HL-60/S4 treated with phorbol 12-myristate 13-acetate at 8.2 ng/mL for 4 days and 3 days (cell line): ENCODE data around the gene FDPS.
"Not testable (repeated sequence)": the region's sequence is repeated elsewhere in the genome, so short reads cannot be mapped to it uniquely, and the experiment has no call there.

Experiments
- in situ Hi-C: fragments of 300-500 bp; cut with MboI; formaldehyde crosslinking; loops from 2 replicates; pipeline ENCODE4 v1.15.0; 2022; ENCODE audit warnings: low sequenced_read_pairs

Gene FDPS

DNA sequence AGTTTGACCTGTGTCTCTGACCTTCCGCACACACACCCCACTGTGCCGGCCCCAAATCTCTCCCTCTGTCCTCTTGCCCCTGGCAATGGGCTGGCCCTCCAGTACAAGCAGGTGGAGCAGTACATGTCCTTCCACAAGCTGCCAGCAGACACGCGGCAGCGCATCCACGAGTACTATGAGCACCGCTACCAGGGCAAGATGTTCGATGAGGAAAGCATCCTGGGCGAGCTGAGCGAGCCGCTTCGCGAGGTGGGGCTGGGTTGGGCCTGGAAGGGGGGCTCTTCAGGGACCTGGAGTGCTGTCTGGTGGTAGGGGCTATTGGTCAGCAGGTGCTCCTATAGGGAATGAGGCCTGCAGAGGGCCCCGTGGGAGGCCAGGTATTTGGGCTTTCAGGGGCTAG lies 23.6 kb upstream of the FDPS start:
- in situ Hi-C loops: no loop called here

DNA sequence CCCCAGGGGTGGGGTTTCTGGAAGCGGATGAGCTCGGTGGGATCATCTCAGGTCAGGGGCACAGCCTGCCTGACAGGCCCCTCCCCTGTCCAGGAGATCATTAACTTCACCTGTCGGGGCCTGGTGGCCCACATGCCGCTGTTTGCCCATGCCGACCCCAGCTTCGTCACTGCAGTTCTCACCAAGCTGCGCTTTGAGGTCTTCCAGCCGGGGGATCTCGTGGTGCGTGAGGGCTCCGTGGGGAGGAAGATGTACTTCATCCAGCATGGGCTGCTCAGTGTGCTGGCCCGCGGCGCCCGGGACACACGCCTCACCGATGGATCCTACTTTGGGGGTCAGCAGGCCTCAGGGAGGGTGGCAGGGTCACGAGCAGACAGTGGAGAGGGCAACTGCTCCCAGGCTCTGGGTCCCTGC lies 23.0 kb upstream of the FDPS start:
- in situ Hi-C loops: no loop called here

DNA sequence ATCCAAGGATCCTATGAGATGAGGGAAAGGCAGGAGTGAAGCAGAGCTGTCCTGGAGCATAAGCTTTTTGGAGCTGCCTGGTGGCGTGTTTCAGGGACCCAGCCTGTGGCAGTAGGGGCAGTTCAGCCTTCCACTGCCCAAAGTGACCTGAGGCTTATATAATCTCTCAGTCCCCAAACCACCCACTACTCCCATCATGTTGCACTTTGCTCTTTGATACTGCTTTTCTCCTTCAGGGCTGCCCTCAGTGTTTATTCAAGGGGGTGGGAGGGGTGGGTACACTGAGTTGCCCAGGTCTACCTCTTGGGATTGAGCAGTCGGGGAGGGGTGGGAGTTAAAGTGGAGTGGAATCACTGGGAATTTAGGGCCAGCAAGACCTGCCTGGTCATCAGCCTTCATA lies 22.1 kb upstream of the FDPS start:
- in situ Hi-C loops: no loop called here

DNA sequence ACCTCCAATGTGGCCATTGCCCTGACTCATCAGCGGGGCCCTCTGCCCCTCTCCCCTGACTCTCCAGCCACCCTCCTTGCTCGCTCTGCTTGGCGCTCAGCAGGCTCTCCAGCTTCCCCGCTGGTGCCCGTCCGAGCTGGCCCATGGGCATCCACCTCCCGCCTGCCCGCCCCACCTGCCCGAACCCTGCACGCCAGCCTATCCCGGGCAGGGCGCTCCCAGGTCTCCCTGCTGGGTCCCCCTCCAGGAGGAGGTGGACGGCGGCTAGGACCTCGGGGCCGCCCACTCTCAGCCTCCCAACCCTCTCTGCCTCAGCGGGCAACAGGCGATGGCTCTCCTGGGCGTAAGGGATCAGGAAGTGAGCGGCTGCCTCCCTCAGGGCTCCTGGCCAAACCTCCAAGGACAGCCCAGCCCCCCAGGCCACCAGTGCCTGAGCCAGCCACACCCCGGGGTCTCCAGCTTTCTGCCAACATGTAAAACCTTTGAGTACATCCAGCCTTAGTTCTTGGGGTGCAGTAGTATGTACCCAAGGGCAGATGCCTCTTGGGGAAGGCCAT lies 20.6 kb upstream of the FDPS start:
- in situ Hi-C loops: no loop called here

DNA sequence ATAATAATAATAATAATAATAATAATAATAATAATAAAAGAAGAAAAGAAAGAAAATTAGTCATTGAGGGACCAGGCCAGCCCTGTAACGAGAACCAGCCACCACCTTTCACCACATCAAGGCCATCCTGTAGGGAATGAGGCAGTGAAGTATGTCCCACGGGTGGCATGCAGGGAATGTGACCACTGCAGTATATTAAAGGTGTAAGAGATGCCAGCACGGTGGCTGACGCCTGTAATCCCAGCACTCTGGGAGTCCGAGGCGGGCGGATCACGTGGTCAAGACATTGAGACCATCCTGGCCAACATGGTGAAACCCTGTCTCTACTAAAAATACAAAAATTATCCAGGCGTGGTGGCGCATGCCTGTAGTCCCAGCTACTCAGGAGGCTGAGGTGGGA lies 17.7 kb upstream of the FDPS start:
- in situ Hi-C loops: not testable (repeated sequence)

DNA sequence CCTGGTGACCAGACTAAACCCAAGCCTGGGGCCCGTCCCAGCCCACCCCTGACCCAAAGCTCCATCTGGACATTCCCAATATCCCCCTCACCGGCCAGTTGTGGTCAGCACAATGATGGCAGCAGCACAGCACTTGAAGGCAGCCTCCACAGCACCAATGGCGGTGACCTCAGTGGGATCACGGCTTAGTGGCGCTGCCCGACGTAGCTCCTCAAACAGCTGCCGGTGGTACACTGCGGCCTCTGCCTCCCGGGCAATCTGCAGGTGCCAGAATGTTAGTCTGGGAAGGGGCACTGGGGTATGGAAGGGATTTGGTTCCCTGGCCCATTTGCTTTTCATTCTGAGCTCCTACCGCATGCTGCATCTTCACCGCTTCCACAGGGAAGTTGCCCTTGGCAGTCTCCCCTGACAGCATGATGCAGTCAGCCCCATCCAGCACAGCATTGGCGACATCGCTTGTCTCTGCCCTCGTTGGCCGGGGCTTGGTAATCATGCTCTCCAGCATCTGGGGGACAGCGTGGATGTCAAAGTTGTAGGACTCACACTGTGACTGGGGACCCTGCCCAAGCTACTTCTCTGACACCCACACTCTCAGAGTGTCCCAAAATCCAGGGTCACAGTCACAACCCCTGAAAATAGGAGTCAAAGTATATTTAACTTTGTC lies 15.4 kb upstream of the FDPS start:
- in situ Hi-C loops: no loop called here

DNA sequence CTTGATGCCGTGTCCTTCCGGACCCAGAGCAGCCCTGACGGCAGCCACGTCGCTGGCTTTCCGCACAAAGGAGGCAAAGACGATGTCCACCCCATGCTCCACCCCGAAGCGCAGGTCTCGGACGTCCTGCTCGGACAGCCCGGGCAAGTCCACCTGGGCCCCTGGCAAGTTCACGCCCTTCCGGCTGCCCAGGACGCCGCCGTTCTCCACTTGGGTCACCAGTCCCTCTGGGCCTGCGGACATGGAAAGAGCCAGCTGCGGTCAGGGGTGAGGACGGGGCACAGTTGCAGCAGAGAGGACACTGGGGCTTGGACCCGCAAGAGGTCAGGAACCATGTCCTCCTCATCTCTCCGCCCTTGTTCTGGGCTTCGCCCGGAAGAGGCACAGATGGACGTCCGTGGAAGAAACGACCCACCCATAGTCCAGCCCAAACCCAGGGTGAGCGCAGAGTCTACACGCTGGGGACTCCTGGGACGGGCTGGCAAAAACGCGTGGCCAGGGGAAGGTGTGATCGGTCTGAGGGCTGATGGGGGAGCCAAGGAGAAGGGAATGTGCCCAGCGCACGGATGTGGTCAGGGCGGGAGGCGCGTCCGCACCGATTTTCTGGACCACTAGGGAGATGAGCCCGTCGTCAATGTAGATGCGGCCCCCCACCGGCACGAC lies 14.0 kb upstream of the FDPS start:
- in situ Hi-C loops: no loop called here

DNA sequence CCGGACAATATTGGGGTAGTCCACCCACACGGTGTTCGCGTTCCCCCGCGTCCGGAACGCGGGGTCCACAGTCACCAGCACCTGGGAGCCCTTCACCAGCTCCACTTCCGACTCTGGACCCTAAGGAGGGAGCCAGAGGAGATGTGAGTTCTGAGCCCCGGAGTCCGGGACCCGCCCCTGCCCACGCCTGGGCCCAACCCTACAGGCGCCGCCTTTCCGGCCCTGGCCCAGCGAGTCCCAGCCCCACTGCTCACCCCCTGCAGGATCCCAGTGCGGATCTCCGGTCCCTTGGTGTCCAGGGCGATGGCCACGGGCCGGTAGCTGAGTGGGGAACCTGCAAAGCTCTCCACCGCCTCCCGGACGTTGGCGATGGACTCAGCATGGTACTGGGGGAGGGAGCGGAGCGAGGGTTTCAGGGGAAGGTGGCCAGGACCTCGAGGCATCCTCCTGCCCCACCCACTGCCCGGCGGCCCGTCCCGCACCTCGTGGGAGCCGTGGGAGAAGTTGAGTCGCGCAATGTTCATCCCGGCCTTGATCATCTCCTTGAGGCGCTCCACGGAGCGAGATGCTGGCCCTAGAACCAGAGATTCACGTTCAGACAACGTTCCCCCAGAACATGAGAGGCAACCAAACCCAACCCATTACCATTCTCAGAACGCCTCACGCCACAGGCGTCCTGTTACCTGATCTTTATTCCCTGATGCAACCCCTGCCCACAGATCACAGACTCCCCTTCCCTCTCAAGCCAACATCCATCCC lies 13.3 kb upstream of the FDPS start:
- in situ Hi-C loops: no loop called here

DNA sequence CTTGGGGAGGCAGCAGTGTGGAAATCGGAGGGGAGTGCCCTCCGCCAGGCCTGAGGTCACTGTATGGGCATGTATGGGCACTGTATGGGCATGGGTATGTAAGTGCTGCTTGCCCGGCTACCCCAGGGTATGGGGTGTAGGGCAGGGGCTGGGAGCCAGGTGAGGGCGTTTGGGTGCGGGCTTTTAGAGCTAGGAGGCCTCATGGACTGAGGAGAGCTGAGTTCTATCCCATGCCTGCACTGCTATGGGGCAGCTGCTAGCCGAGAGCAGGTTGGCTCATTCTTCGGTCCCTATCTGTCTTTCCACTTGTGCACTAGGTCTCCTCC lies 12.8 kb upstream of the FDPS start:
- in situ Hi-C loops: no loop called here

DNA sequence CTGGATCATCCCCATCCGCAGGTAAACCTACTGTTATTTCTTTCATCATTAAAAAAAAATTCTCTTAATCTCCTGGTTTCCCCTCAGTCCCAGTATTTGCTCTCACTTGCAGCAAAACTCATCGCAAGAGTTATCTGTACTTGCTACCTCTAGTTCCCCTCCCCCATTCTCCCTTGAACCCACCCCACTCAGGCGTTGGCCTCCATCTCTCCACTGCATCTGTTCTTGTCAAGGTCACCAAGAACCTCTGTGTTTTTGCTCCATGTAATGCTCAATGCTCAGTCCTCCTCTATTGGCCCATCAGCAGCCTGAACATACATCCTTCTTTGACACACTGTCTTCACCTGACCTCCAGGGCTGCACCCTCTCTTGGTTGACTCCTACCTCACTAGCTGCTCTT lies 12.0 kb upstream of the FDPS start:
- in situ Hi-C loops: no loop called here

DNA sequence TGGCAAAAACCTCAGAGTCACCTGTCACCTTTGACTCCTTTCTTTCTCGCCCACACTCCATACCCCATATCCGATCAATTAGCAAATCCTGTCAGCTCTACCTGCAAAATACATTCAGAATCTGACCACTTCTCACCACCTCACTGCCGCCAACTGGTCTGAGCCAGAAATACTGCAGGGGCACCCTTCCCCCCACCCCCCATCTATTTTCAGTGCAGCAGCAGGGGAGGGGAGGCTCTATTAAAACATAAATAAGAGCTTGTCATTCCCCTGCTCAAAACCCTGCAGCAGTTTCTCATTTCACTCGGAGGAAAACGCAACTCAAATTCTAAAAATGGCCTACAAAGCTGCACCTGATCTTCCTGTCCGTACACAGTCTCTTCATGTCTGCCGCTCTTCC lies 11.3 kb upstream of the FDPS start:
- in situ Hi-C loops: no loop called here

DNA sequence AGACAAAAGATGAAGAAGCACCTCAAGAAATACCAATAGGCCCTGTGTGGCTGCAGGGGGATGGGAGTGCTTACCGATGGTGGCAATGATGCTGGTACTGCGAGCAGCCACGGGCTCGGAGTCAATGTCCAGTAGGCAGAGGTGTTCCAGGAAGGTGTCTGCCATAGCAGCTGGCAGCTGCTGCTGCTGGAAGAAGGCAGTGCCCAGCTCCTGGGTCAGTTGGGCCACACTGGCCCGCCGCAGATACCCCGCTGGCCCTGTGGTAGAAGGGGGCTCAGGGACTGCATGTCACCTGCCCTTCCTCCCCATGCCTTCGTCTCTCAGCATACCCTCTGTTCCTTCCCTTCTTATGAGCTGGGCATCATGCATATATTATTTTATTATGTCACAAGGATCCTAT lies 8.6 kb upstream of the FDPS start:
- in situ Hi-C loops: no loop called here

DNA sequence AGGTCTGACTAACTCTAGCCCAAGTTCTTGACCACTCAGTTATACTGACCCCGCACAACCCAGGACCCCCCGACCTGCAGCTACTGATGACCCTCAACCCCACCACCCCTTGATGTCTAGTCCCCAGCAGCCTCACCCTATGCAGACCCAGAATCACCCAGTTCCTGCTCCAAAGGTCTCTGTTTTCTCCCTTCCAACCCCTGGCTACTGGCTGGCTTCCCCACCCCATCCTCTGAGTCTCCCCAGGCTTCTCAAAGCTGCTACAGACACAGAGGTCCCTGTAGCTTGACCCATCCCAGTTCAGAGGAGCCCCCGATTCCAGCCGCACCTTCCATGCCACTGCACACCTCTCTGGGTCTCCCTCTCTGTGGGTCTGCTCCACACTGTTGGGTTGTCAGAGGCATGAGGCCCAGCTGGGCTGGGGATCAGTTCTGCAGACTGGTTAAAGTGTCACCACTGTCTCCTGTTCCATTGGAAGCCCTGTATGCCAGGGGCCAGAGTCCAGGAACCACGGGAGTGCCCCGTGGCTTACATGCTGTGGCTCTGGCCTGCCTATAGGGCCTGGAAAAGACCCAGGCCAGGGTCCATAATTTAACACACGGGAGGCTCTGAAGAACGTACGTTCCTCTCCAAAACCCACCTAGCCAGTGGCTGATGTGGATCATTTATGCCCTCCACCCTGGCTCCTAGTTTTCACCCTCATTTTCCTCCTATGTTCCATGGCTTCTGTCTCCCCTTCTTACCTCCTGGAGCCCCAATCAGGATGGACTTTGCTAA lies 7.9 kb upstream of the FDPS start:
- in situ Hi-C loops: no loop called here

DNA sequence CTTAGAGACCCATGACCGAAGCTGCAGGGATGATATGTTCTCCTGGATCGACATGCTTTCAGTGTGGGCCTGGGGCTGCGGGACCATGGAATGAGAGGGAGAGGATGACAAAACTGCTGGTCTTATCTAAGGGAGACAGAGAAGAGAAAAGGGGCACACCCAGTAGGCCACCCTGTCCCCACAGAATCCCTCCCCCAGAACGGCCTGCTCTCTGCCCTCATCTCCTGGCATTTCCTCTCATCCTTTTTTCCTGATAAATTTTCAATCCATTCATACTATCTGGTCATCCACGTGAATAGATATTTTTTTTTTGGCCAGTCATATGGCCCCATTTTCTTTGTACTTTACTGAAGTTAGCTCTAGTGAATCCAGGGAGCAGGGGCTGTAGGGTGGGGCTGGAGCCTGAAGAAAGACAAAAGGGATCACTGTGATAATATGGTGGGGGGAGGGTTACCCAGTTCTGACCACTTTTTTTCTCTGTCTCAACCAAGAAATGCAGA lies 7.3 kb upstream of the FDPS start, which contains the start of gene PKLR:
TSS of gene PKLR (minus strand) at position 97 of the 500 bp plus-strand sequence. CDS start at position 54, 43 bp downstream.
- in situ Hi-C loops: no loop called here

DNA sequence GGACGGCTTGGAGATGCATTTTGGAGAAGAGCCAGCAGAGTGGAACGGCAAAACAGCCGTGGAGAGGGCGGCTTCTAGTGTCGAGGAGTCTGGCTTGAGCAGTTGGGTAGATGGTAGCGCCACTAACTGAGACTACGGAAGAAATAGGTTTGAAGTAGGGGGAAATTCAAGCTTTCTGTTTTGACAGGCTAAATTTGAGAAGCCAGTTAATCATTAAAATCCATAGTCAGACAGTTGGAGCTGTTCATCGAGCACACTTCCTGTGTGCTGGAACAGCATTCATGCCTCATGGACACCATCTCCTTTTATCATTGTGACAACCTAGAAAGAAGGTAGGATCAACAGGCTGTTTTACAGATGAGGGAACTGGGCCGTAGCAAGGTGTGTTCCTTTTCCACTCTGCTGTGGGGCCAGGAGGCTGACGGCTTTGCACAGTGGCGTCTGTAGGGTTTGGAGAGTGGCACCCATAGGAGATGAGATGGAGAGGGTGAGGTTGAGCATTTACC lies 4.1 kb upstream of the FDPS start:
- in situ Hi-C loops: no loop called here

DNA sequence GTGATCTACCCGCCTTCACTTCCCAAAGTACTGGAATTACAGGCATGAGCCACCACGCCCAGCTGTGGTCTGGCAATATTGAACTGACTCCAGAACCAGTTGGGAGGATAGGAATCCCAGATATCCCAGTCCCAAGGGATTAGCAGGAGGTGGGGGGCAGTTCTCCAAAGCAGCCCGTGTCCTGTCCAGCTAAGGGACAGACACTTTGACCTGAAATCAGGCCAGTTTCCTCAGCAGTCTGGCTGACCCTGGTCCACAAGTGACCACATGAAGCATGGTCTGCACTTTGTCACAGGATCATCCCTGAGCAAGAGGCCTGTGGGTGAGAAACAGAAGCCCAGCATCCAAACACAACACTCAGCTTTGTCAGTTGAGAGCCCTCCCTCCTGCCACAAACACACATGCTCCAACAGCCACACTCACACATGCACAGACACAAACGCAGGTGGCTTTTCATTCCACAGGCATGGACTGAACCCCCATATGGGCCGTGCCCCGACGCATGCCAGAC lies 2.7 kb upstream of the FDPS start:
- in situ Hi-C loops: no loop called here

DNA sequence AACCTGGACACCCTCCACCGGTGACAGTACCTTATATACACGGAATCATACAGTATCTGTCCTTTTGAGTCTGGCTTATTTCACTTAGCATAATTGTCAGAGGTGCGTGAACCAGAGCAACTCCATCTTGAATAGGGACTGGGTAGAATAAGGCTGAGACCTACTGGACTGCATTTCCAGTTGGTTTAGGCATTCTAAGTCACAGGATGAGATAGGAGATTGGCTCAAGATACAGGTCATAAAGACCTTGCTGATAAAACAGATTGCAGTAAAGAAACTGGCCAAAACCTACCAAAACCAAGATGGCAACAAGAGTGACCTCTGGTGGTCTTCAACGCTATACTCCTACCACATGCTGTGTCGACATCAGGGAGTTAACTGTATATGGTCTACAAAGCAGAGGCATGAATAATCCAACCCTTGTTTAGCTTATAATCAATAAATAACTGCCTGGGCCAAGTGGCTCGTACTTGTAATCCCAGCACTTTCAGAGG lies 1.4 kb upstream of the FDPS start:
- in situ Hi-C loops: no loop called here

DNA sequence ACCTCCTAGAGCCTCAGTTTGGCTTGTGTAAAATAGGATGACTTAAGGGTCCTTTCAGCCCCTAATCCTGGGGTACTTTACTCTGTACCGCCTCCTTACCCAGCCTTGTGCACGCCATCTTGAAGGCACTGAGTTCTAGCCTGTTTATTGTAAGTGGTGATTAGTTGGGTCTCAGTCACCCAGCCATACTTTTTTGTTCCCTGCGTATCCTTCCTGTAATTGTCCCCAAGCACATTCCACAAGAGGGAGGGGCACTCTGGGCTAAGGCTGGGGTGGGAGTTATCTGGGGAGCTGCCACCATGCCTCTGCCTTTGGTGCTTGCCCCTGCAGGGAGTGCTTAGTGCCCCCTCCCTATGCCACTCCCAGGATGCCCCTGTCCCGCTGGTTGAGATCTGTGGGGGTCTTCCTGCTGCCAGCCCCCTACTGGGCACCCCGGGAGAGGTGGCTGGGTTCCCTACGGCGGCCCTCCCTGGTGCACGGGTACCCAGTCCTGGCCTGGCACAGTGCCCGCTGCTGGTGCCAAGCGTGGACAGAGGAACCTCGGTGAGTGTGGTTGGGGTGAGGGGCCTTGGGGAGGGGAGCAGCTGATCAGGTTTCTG lies 856 bp downstream of the FDPS start:
- in situ Hi-C loops: no loop called here

DNA sequence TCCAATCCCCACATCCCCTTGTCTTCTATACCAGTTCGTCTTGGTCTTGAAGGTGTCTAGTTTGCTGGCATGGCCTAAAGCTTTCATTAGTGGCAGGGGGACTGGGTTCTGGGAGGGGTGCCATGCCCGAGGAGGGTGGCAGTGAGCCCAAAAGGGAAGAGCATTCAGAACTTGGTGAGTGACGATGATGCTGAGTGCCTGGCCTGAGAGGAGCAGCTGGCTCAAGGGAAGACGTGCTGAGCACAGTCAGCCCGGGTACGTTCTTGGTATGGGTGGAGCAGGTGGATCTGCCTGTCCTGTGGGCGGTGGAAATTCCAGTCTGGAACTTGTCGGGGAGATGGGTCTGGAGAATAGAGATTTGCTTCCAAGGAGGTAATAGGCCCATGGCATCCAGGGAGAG lies 4.6 kb downstream of the FDPS start:
- in situ Hi-C loops: no loop called here

DNA sequence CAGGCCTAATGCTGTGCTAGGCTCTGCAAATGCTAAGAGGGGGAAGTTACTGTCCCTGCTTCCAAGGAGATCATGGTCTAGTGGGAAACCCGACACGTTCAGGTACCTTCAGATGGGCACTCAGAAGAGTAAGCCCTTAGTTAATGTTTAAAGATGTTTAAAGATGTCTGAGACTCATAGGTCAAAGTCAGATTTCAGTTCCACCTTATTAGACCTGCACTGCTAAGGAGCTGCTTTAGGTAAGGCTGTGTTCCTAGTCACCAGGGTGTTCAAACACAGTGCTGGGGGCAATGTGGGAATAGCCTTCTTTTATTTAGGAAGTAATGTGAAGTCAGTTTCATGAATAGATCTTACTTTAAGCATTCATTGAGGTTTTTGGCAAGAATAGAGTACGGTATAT lies 8.3 kb downstream of the FDPS start:
- in situ Hi-C loops: no loop called here
